ENCODE measurements around the gene CEP89. TPM values are rescaled to one million over a fixed set of nuclear protein-coding genes. Genes with fewer than 3 reads are reported as not detected.
A peak's percentile ranks its signal among the peaks of the same experiment; 100 is the strongest.
"Not testable (repeated sequence)": the region's sequence is repeated elsewhere in the genome, so short reads cannot be mapped to it uniquely, and the experiment has no call there.

The CEP89 gene
- total RNA-seq (2014; rRNA removed; shearing (Covaris generic)) = 12.4 and 13.1 TPM in 2 replicates

- peak; percentile 99 for DNase-seq (ENCODE audit: low read depth)
Measured at GRCh38 chr19:32971715-32972540, at the start of gene CEP89, which contains the start of gene FAAP24. Gene CEP89, minus strand, starts transcription at chr19:32971958. Its CDS starts 84 bp downstream, at chr19:32971874. Gene FAAP24, plus strand, starts transcription at chr19:32972242. Its CDS starts 955 bp downstream, at chr19:32973197.

GRCh38 chr19:33010891-33011290 lies 39.1 kb upstream of the CEP89 start:
- DNase-seq (ENCODE audit: low read depth) = not testable (repeated sequence)

- no peak for DNase-seq (ENCODE audit: low read depth)
Measured at GRCh38 chr19:33008738-33009137, 37.0 kb upstream of the CEP89 start.

GRCh38 chr19:33005440-33005839 lies 33.7 kb upstream of the CEP89 start:
- no peak for DNase-seq (ENCODE audit: low read depth)

GRCh38 chr19:33003424-33004024 lies 31.8 kb upstream of the CEP89 start:
- DNase-seq (ENCODE audit: low read depth) = not testable (repeated sequence)

- not testable (repeated sequence) for DNase-seq (ENCODE audit: low read depth)
Measured at GRCh38 chr19:33002126-33002865, 30.5 kb upstream of the CEP89 start.

GRCh38 chr19:33000910-33001309 lies 29.2 kb upstream of the CEP89 start:
- no peak for DNase-seq (ENCODE audit: low read depth)

- no peak for DNase-seq (ENCODE audit: low read depth)
Measured at GRCh38 chr19:33000510-33000909, 28.8 kb upstream of the CEP89 start.

GRCh38 chr19:32998722-32999121 lies 27.0 kb upstream of the CEP89 start:
- DNase-seq (ENCODE audit: low read depth) = no peak

- no peak for DNase-seq (ENCODE audit: low read depth)
Measured at GRCh38 chr19:32997716-32998355, 26.1 kb upstream of the CEP89 start.

- peak; percentile 21 for DNase-seq (ENCODE audit: low read depth)
Measured at GRCh38 chr19:32997061-32997464, 25.3 kb upstream of the CEP89 start.

- not testable (repeated sequence) for DNase-seq (ENCODE audit: low read depth)
Measured at GRCh38 chr19:32995966-32996365, 24.2 kb upstream of the CEP89 start.

- no peak for DNase-seq (ENCODE audit: low read depth)
Measured at GRCh38 chr19:32988724-32989123, 17.0 kb upstream of the CEP89 start.

GRCh38 chr19:32988254-32988653 lies 16.5 kb upstream of the CEP89 start:
- not testable (repeated sequence) for DNase-seq (ENCODE audit: low read depth)

- not testable (repeated sequence) for DNase-seq (ENCODE audit: low read depth)
Measured at GRCh38 chr19:32982488-32982887, 10.7 kb upstream of the CEP89 start.

GRCh38 chr19:32979807-32980206 lies 8.0 kb upstream of the CEP89 start:
- not testable (repeated sequence) for DNase-seq (ENCODE audit: low read depth)

GRCh38 chr19:32977813-32978212 lies 6.1 kb upstream of the CEP89 start:
- not testable (repeated sequence) for DNase-seq (ENCODE audit: low read depth)

GRCh38 chr19:32977280-32977679 lies 5.5 kb upstream of the CEP89 start:
- DNase-seq (ENCODE audit: low read depth) = no peak

GRCh38 chr19:32976223-32976805 lies 4.6 kb upstream of the CEP89 start:
- DNase-seq (ENCODE audit: low read depth) = peak; percentile 55

GRCh38 chr19:32971012-32971595 lies 654 bp downstream of the CEP89 start:
- no peak for DNase-seq (ENCODE audit: low read depth)

GRCh38 chr19:32969549-32969948 lies 2.2 kb downstream of the CEP89 start:
- DNase-seq (ENCODE audit: low read depth) = no peak

All from Daoy (cell line).